Nephron (organoid): ENCODE results near the gene VIPR2.

Source experiments
- H3K27ac Mint-ChIP-seq, 3 experiments: 2 replicates each; pipeline ENCODE4 v1.8.0; 2020; ENCODE audit warnings: mixed read lengths in 3 of 3, mild to moderate bottlenecking in 2 of 3, moderate library complexity in 1 of 3
- H3K27me3 Mint-ChIP-seq: 2 replicates; pipeline ENCODE4 v1.8.0; 2021; ENCODE audit warnings: low read depth, mild to moderate bottlenecking, moderate library complexity, mixed read lengths
- H3K36me3 Mint-ChIP-seq: 2 replicates; pipeline ENCODE4 v1.8.0; 2020; ENCODE audit warnings: low read depth, mixed read lengths
- H3K4me1 Mint-ChIP-seq: 2 replicates; pipeline ENCODE4 v1.8.0; 2020; ENCODE audit warnings: mixed read lengths
- H3K4me3 Mint-ChIP-seq, 3 experiments: 2 replicates each; pipeline ENCODE4 v1.8.0; 2020; ENCODE audit warnings: mild to moderate bottlenecking in 3 of 3, mixed read lengths in 3 of 3, moderate library complexity in 2 of 3
- H3K9me3 Mint-ChIP-seq: 2 replicates; pipeline ENCODE4 v1.8.0; 2020; ENCODE audit warnings: mixed read lengths
- CTCF ChIP-seq, 3 experiments: fragments of 200-600 bp; sonication (generic); IDR thresholded peaks; one replicate each; pipeline ENCODE4 v1.5.0; 2021; ENCODE audit warnings: antibody characterized with exemption in 3 of 3; ENCODE audit not compliant: unreplicated experiment in 3 of 3

VIPR2 gene

GRCh38 chr7:159122276-159122675, 22.4 kb downstream of the VIPR2 start:
- no peaks in the 10 kb centered on the region for H3K36me3 Mint-ChIP-seq
- H3K27me3 Mint-ChIP-seq: peaks cover 29% of the 10 kb centered on the region
- no peak for TF ChIP-seq CTCF (IDR thresholded peaks at IDR 0.05; ENCODE audit: unreplicated experiment in 3 of 3)

GRCh38 chr7:159121476-159121875, 23.2 kb downstream of the VIPR2 start:
- Mint-ChIP-seq H3K36me3 (no peaks in the 10 kb centered on the region), H3K4me1 (peaks cover 20% of the 10 kb centered on the region), H3K27me3 (peaks cover 31% of the 10 kb centered on the region), H3K4me3 (no peak overlapping the region), H3K9me3 (no peaks in the 10 kb centered on the region), H3K27ac (no peak overlapping the region)
- TF ChIP-seq CTCF (IDR thresholded peaks at IDR 0.05; ENCODE audit: unreplicated experiment in 3 of 3): no peak

More at GRCh38 chr7:159122276-159122675, 22.4 kb downstream of the VIPR2 start:
- Mint-ChIP-seq H3K27ac (no peak overlapping the region), H3K4me3 (no peak overlapping the region), H3K9me3 (no peaks in the 10 kb centered on the region), H3K4me1 (peaks cover 12% of the 10 kb centered on the region)

GRCh38 chr7:159121068-159121467, 23.6 kb downstream of the VIPR2 start:
- Mint-ChIP-seq H3K4me1 (peaks cover 20% of the 10 kb centered on the region), H3K36me3 (no peaks in the 10 kb centered on the region), H3K4me3 (no peak overlapping the region), H3K9me3 (no peaks in the 10 kb centered on the region), H3K27ac (no peak overlapping the region), H3K27me3 (peaks cover 32% of the 10 kb centered on the region)
- TF ChIP-seq CTCF (IDR thresholded peaks at IDR 0.05; ENCODE audit: unreplicated experiment in 3 of 3): no peak

GRCh38 chr7:159120540-159120919, 24.1 kb downstream of the VIPR2 start:
- Mint-ChIP-seq H3K36me3 (no peaks in the 10 kb centered on the region), H3K9me3 (no peaks in the 10 kb centered on the region), H3K27me3 (peaks cover 36% of the 10 kb centered on the region), H3K4me3 (no peak overlapping the region), H3K4me1 (peaks cover 25% of the 10 kb centered on the region), H3K27ac (no peak overlapping the region)
- TF ChIP-seq CTCF (IDR thresholded peaks at IDR 0.05; ENCODE audit: unreplicated experiment in 3 of 3): no peak

- TF ChIP-seq CTCF (IDR thresholded peaks at IDR 0.05; ENCODE audit: unreplicated experiment in 3 of 3): no peak
- H3K4me1 Mint-ChIP-seq: peaks cover 30% of the 10 kb centered on the region
- no peaks in the 10 kb centered on the region for H3K36me3 Mint-ChIP-seq
- no peak overlapping the region for H3K27ac Mint-ChIP-seq
- peaks cover 37% of the 10 kb centered on the region for H3K27me3 Mint-ChIP-seq
- H3K9me3 Mint-ChIP-seq: no peaks in the 10 kb centered on the region
- H3K4me3 Mint-ChIP-seq: no peak overlapping the region
Measured at GRCh38 chr7:159119851-159120539, 24.7 kb downstream of the VIPR2 start.
